ENCODE data around the gene HOXB8.

- TF ChIP-seq CTCF (IDR thresholded peaks at IDR 0.05) (no peak), POLR2A (IDR thresholded peaks at IDR 0.05) (no peak)
These were observed 22.5 kb downstream of the HOXB8 start for GRCh38 chr17:48592577-48592976.

Data from breast epithelium (tissue), 3 donors.